Measurements from ENCODE around the gene LSMEM2.

DNA sequence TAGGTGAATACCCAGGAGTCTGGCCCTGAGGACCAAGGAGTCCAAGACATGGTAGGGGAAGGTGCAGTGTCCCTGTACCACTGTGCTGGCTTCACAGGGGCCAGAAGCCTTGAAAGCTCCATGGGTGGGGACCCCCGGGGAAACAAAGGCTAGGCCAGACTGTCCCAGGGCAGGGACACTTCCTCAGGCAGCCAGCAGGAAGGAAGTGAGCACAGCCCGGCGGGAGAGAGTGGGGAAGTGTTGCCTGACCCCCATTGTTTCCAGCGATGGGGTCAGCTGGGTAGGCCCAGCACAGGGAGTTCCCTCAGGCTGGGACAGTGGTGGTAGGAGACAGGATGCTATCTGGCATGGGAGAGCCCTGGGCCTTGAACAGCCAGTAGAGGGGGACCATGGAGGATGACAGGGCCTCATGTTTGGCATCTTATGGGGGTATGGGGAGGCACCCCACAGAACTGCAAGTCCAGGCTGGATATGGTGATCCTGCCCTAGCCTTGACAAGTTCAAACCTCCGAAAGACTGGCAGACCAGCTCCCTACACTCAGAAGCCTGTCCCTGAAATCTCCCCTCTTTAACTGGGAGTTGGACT, 44.8 kb downstream of the LSMEM2 start:
- TF ChIP-seq, protein P1, sequence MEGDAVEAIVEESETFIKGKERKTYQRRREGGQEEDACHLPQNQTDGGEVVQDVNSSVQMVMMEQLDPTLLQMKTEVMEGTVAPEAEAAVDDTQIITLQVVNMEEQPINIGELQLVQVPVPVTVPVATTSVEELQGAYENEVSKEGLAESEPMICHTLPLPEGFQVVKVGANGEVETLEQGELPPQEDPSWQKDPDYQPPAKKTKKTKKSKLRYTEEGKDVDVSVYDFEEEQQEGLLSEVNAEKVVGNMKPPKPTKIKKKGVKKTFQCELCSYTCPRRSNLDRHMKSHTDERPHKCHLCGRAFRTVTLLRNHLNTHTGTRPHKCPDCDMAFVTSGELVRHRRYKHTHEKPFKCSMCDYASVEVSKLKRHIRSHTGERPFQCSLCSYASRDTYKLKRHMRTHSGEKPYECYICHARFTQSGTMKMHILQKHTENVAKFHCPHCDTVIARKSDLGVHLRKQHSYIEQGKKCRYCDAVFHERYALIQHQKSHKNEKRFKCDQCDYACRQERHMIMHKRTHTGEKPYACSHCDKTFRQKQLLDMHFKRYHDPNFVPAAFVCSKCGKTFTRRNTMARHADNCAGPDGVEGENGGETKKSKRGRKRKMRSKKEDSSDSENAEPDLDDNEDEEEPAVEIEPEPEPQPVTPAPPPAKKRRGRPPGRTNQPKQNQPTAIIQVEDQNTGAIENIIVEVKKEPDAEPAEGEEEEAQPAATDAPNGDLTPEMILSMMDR (IDR thresholded peaks at IDR 0.05): peak in 5 of 6 experiments; percentile 18 to 72 (median 49)
- peak; percentile 95 to 96 for TF ChIP-seq POLR2AphosphoS5 (IDR thresholded peaks at IDR 0.05)
- peak in 2 of 4 donors; percentile 12 to 23 for TF ChIP-seq POLR2A (IDR thresholded peaks at IDR 0.05)
- peak; percentile 85 to 99 (median 96) for TF ChIP-seq EP300 (IDR thresholded peaks at IDR 0.05)
